Thyroid gland (tissue), 4 donors: ENCODE data around the gene EXTL2.

Experiments
- POLR2A ChIP-seq, 2 donors: fragments of 450-650 bp; IDR thresholded peaks; one replicate each; pipeline ENCODE4 v1.6.1; 2017; ENCODE audit warnings: antibody characterized with exemption in 2 of 2, mild to moderate bottlenecking in 2 of 2, moderate library complexity in 1 of 2
- TF ChIP-seq, protein P1 (sequence below), 6 experiments: fragments of 200-600 bp in 3 of 6; fragments of 450-650 bp in 3 of 6; sonication (generic) in 3 of 6; IDR thresholded peaks; one replicate each; pipeline ENCODE4 v1.5.1; 2016 to 2019; ENCODE audit warnings: antibody characterized with exemption in 6 of 6, mild to moderate bottlenecking in 2 of 6, inconsistent platforms in 1 of 6, moderate library complexity in 1 of 6

DNA sequence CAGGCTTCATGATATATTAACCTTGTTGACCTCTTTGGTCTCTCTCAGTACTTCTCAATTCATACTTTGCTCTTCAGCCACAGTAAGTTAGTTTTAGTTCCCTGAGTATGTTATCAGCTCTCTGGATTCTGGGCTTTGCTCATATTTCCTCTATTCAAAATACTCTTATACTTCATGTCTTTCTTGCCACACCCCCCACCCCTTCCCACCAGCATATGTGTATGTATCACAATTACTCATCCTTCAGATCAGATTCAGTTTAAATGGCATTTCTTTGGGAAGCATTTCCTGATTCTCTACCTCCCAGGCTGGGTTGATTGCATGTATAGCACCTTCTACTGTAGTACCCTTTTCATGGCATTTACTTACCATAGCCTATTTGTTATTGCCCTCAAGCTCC is 29.6 kb upstream of the EXTL2 start:
- TF ChIP-seq, protein P1, sequence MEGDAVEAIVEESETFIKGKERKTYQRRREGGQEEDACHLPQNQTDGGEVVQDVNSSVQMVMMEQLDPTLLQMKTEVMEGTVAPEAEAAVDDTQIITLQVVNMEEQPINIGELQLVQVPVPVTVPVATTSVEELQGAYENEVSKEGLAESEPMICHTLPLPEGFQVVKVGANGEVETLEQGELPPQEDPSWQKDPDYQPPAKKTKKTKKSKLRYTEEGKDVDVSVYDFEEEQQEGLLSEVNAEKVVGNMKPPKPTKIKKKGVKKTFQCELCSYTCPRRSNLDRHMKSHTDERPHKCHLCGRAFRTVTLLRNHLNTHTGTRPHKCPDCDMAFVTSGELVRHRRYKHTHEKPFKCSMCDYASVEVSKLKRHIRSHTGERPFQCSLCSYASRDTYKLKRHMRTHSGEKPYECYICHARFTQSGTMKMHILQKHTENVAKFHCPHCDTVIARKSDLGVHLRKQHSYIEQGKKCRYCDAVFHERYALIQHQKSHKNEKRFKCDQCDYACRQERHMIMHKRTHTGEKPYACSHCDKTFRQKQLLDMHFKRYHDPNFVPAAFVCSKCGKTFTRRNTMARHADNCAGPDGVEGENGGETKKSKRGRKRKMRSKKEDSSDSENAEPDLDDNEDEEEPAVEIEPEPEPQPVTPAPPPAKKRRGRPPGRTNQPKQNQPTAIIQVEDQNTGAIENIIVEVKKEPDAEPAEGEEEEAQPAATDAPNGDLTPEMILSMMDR (IDR thresholded peaks at IDR 0.05): no peak
- TF ChIP-seq POLR2A (IDR thresholded peaks at IDR 0.05): no peak
